Measurements from ENCODE around the gene HIRA.
"Not testable (repeated sequence)": the region's sequence is repeated elsewhere in the genome, so short reads cannot be mapped to it uniquely, and the experiment has no call there.

HIRA gene

DNA sequence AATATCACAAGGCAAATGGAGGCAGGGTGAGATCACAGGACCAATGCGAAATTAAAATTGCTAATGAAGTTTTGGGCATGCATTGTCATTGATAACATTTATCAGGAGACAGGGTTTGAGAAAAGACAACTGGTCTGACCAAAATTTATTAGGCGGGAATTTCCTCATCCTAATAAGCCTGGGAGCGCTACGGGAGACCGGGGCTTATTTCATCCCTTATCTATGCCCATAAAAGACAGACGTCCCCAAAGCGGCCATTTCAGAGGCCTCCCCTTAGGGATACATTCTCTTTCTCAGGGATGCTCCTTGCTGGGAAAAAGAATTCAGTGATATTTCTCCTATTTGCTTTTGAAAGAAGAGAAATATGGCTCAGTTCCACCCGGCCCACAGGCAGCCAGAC, 111.4 kb downstream of the HIRA start:
- DNase-seq = not testable (repeated sequence)

GRCh38 chr22:19319281-19319680, 112.3 kb downstream of the HIRA start:
- DNase-seq = no peak

- DNase-seq = no peak
These were observed 113.7 kb downstream of the HIRA start for GRCh38 chr22:19317865-19318264.

- no peak for DNase-seq
These were observed 123.7 kb downstream of the HIRA start for GRCh38 chr22:19307872-19308271.

GRCh38 chr22:19306535-19306934, 125.0 kb downstream of the HIRA start:
- DNase-seq = not testable (repeated sequence)

DNA sequence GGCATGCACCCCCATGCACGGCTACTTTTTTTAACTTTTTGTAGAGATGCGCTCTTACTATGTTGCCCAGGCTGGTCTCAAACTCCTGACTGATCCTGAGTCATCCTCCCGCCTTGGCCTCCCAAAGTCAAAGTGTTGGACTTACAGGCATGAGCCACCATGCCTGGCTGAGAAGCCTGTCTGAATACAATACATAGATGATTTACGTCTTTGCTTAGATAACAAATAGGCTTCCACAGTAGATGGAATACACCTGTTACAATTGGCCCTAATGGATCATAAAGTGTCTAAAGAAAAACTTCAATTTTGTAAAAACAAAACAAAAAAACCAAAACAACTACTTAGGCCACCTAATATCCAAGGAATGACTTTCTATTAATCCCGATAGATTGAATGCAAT, 127.0 kb downstream of the HIRA start:
- no peak for DNase-seq

DNA sequence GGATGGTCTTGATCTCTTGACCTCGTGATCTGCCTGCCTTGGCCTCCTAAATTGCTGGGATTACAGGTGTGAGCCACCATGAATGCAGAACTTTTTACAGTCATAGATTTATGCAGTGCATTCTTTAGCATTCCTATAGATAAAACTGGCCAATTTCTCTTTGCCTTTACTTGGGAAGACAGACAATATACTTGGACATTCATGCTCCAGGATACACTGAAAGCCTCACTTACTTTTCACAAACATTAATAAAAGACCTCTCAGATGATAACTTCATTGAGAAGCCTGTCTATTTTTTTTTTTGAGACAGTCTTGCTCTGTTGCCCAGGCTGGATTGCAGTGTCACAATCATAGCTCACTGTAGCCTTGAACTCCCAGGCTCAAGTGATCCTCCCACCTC, 127.7 kb downstream of the HIRA start:
- no peak for DNase-seq

DNA sequence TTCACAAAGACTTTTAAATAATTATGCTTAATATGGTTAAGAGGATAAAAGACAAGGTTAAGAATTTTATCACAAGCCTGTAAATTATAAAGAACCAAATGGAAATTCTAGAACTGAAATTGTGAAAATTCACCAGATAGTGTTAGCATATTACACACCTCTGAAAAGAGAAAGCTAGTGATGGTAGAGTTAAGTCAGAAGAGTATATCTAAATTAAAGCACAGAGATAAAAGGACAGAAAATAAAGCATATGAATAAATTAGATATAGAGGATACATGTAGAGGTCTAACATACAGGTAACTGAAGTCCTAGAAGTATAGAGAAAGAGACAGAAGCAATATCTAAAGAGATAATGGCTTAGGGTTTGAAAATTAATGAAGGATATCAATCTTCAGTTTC, 135.8 kb downstream of the HIRA start:
- no peak for DNase-seq

GRCh38 chr22:19292458-19293230, 138.9 kb downstream of the HIRA start:
- DNase-seq = no peak

DNA sequence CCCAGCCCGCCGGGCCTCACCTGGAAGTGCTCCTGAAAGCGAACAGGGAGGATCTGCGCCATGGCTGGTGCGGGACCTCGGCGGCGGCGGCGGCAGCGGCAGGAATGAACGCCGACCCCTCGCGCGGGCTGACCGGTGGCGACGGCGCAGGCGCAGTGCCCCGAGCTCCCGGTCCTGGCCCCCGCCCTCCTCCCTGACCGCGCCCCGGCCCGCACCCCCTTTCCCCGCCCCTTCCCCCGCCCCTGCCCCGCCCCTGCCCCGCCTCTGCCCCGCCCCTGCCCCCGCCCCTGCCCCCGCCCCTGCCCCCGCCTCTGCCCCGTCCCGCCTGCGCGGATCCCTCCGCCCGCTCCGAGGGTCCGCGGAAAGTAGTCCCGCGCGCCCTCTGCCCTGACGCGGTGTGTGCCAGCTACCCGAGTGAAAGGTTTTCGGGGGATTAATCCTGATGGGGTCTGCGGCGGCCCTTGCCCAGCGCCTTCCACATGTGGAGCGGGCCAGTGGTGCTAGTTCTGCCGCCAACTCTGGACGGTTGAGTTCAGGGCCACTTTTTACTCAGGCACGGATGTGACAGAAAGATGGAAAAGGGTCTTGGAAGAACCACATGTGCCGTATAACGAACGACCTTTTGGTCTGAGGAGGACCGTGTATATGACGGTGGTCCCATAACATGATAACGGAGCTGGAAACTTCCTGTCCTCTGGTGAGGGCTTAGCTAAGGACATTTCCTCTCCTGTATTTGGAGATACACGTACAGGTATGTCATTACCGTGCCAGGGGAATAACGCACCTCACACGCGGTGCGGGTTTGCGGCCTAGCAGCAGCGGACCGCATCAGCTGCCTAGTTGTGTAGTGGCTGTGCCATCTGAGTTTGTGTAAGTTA, 139.7 kb downstream of the HIRA start, which contains the start of gene CLTCL1:
Gene CLTCL1, minus strand, starts transcription at position 140 of the 878 bp plus-strand sequence. Its CDS starts 78 bp downstream, at position 62.
- peak; percentile 78 for DNase-seq

DNA sequence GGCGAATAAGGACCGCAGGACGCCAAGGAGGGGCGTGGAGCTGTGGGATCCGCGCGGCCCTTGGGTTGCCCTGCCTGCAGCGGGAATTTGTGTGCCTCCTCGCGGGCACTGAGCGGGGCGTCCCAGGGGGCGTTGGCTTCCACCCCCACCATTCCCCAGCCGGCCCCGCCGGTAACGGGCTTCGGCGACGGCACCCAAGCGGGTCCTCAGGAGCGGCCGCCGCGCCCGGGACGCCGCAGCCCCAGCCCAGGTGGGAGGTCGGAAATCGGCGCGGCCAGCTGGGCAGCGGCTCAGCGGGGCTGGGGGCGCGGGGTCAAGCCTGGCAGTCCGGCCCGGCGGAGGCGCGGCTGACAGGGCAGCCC, 140.3 kb downstream of the HIRA start:
- peak; percentile 17 for DNase-seq

DNA sequence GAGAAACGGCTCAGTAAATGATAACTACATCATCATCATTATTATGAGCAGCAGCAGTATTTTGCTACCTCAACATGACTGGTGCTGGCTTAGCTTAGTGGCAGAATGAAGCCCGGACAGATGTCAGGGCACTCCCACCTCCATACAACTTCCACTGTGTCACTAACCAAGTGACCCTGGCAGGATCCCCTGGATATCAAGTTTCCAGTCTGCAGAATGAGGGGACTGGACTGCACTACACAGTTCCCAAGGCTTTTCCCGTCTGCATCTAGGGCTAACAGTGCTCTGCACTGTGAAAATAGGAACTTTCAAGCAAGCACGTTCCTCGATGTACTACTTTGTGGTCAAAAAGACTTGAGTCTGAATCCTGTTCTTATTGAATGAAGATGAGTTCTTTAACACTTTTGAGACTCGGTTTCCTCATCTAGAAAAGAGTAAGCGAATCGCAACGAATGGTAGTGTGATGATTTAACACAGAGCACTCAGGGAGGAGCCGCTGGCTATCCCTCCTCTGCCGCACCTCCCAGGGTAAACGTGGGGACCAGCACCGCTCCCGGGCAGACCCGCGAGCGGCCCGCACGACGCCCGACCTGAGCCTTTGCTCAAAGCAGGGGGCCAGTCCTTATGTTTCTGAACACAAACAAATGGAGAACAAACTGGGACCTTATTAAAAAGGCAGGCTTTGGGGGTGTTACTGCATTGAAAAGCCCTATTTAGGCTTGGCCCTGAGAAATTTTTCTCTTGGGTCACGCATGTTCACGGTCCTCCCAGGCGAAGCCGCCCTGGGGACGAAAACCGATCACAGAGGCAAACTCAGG, 140.9 kb downstream of the HIRA start:
- DNase-seq = peak; percentile 1

- peak; percentile 14 for DNase-seq
These were observed 141.9 kb downstream of the HIRA start for GRCh38 chr22:19289475-19290161.

GRCh38 chr22:19287889-19288288, 143.6 kb downstream of the HIRA start:
- DNase-seq = no peak

DNA sequence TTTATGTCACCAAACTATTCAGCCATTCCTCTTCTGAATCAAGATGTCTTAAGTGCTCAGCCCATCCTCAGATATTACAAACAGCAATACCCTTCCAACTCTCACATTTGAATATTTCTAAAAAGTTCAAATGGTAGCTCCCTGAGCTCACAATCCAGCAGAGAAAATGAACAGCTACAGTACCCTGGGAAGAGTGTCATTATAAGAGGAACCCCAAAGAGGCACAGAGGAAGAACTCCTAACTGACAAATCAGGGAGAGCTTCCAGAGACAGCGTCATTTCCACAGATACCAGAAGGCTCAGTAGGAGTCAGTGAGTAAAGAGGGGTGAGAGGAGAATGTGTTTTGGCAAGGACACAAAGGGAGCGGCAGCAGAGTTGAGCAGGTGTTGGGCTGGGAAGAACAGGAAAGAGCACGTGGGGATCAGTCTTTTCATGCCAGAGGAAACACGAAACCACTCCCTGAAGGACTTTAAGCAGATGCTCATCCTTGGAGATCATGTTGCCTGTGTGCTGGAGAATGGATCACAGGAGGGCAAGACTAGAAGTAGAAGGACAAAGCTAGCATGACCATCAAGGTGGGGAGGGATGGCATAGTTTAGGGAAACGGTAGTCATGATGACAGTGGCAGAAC, 144.3 kb downstream of the HIRA start:
- DNase-seq = no peak

- no peak for DNase-seq
These were observed 145.7 kb downstream of the HIRA start for GRCh38 chr22:19285831-19286230.
